Left lung (tissue), 10 donors: ENCODE data around the gene PRCP. TPM values are rescaled to one million over a fixed set of nuclear protein-coding genes. Genes with fewer than 3 reads are reported as not detected.

ENCODE experiments used
- ATAC-seq: fragments of 200-7000 bp; cut with Tn5 transposase; one replicate; pipeline ENCODE4 v1.9.1; 2020; ENCODE audit warnings: moderate library complexity
- DNase-seq, 4 donors: peaks; one replicate each; pipeline ENCODE4 v3.0.0-alpha.2; 2013 to 2020
- H3K27ac ChIP-seq, 2 donors: fragments of 200-600 bp; sonication (generic) in 1 of 2; one replicate each; pipeline versions ENCODE4 v1.5.0 to v1.8.0; 2020 to 2021
- H3K27me3 ChIP-seq, 2 donors: fragments of 200-600 bp; sonication (generic) in 1 of 2; one replicate each; pipeline versions ENCODE4 v1.5.0 to v1.8.0; 2020 to 2021
- H3K36me3 ChIP-seq, 2 donors: fragments of 200-600 bp; sonication (generic) in 1 of 2; one replicate each; pipeline versions ENCODE4 v1.5.0 to v1.8.0; 2020 to 2021
- H3K4me1 ChIP-seq, 2 donors: fragments of 200-600 bp; one replicate each; pipeline ENCODE4 v1.8.0; 2021
- H3K4me3 ChIP-seq, 2 donors: fragments of 200-600 bp; sonication (generic) in 1 of 2; one replicate each; pipeline versions ENCODE4 v1.5.0 to v1.8.0; 2020 to 2021; ENCODE audit warnings: mild to moderate bottlenecking in 1 of 2
- H3K9me3 ChIP-seq, 2 donors: fragments of 200-600 bp; sonication (generic) in 1 of 2; one replicate each; pipeline versions ENCODE4 v1.5.0 to v1.8.0; 2020 to 2021
- intact Hi-C, 2 donors: fragments of 100-400 bp; cut with DNase I; formaldehyde crosslinking; loops; one replicate each; pipeline versions ENCODE4 v1.11.2 to v1.14.2; 2022
- polyA plus RNA-seq, 6 donors: library from polyadenylated mRNA; unstranded; fragments of 120-200 nt; gene quantifications; one replicate each; pipeline ENCODE4 v1.2.1, GENCODE V29; 2013; ENCODE audit not compliant: insufficient read length in 6 of 6
- total RNA-seq, 2 donors: library from RNA; stranded (reverse); fragmentation: NEBNext Ultra II Directional; extraction: Animal tissue kit (Norgen Biotek cat#: 25700); gene quantifications; one replicate each; pipeline ENCODE4 v1.2.1, GENCODE V29; 2021
- TF ChIP-seq, protein P1 (sequence below), 2 donors: fragments of 200-600 bp; sonication (generic) in 1 of 2; IDR thresholded peaks; one replicate each; pipeline versions ENCODE4 v1.5.0 to v1.8.0; 2021; ENCODE audit warnings: antibody characterized with exemption in 2 of 2
- donor health status: DM: no; HTN: yes; CAD: no.
- donor health status: DM: no; HTN: no; CAD: no.

PRCP gene
- total and polyA plus RNA-seq, 8 donors = 82.4 to 261 (median 228) TPM

DNA sequence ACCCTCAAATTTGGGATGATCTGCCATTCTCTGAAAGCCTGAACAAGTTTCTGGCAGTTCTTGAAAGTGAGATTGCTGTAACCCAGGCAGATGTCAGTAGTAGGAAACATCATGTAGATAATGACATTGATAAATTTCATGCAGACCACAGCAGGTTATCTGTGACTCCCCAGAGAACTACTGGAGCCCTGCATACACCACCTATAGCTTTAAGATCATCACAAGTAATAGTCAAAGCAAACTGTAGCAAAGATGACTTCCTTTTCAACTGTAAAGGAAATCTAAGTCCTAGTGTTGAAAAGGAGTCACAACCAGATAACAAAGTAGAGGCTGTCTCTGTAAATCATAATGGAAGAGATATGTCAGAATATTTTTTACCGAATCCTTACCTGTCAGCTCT is 32.3 kb upstream of the PRCP start:
- H3K36me3 ChIP-seq = no peaks in the 10 kb centered on the region
- no peaks in the 10 kb centered on the region for H3K9me3 ChIP-seq
- H3K27ac ChIP-seq = no peak overlapping the region
- H3K27me3 ChIP-seq = no peaks in the 10 kb centered on the region
- no peaks in the 10 kb centered on the region for H3K4me1 ChIP-seq
- H3K4me3 ChIP-seq = no peak overlapping the region
- intact Hi-C loops = no loop called here
- TF ChIP-seq, protein P1, sequence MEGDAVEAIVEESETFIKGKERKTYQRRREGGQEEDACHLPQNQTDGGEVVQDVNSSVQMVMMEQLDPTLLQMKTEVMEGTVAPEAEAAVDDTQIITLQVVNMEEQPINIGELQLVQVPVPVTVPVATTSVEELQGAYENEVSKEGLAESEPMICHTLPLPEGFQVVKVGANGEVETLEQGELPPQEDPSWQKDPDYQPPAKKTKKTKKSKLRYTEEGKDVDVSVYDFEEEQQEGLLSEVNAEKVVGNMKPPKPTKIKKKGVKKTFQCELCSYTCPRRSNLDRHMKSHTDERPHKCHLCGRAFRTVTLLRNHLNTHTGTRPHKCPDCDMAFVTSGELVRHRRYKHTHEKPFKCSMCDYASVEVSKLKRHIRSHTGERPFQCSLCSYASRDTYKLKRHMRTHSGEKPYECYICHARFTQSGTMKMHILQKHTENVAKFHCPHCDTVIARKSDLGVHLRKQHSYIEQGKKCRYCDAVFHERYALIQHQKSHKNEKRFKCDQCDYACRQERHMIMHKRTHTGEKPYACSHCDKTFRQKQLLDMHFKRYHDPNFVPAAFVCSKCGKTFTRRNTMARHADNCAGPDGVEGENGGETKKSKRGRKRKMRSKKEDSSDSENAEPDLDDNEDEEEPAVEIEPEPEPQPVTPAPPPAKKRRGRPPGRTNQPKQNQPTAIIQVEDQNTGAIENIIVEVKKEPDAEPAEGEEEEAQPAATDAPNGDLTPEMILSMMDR (IDR thresholded peaks at IDR 0.05) = no peak
- ATAC-seq (no peak), DNase-seq (no peak)

DNA sequence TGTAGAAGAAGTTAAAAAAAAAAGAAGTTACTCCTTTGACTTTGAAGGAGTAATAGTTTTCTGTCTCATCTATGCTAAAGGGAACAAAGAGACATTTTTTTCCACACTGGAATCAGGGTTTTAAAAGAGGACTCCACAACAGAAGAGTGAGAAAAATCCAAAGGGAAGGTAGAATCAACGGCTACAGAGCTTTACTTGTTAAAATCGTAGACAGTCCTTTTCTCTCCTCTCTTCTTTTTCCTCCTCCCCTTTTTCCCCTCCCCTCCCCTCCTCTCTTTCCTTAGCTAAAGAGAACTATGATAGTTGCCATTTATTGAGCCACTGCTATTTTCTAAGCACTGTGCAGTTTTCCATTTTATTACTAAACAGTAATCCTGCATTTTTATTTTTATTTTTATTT is 30.5 kb upstream of the PRCP start:
- DNase-seq (no peak), ATAC-seq (no peak)
- H3K27me3 ChIP-seq = no peaks in the 10 kb centered on the region
- TF ChIP-seq, protein P1 (IDR thresholded peaks at IDR 0.05) = no peak
- intact Hi-C loops = no loop called here
- no peaks in the 10 kb centered on the region for H3K4me1 ChIP-seq
- H3K9me3 ChIP-seq = no peaks in the 10 kb centered on the region
- no peaks in the 10 kb centered on the region for H3K36me3 ChIP-seq
- H3K4me3 ChIP-seq = no peak overlapping the region
- H3K27ac ChIP-seq = no peak overlapping the region

DNA sequence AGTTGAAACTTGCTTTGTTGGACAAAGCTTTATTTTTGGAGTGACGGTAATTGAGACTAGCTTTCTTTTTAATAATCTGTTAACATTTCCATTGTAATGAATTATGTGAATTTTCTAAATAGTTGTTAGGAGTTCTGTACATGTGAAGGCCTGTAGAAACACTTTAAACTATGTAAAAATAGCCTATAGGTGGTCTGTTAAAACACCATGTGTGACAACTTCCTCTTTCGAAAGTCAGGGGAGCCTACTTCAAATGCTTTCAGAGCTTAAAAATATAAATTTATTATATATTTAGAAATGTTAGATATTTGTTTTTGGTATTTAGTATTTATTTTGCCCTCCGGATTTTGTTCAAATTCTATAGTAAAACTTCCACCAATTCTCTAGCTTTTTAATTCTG is 30.0 kb upstream of the PRCP start:
- DNase-seq (no peak), ATAC-seq (no peak)
- Histone ChIP-seq H3K27me3 (no peaks in the 10 kb centered on the region), H3K9me3 (no peaks in the 10 kb centered on the region), H3K4me1 (no peaks in the 10 kb centered on the region), H3K4me3 (no peak overlapping the region), H3K27ac (no peak overlapping the region), H3K36me3 (no peaks in the 10 kb centered on the region)
- TF ChIP-seq, protein P1 (IDR thresholded peaks at IDR 0.05) = no peak
- intact Hi-C loops = no loop called here

DNA sequence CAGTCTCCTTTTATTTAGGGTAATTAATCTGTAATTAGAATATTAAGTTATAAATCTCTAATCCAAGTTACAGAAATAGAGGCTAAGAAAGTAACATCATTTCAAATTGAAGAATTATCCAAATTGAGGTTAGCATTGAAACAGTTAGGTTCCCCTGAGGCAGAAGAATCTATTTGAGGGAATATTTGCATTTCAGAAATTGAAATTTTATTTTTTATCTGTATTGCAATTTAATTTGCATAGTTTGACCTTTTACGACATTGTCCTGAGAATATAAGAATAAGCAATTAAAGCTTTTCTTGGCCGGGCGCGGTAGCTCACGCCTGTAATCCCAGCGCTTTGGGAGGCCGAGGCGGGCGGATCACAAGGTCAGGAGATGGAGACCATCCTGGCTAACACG is 28.9 kb upstream of the PRCP start:
- Histone ChIP-seq H3K27ac (no peak overlapping the region), H3K4me1 (no peaks in the 10 kb centered on the region), H3K9me3 (no peaks in the 10 kb centered on the region), H3K36me3 (no peaks in the 10 kb centered on the region), H3K4me3 (no peak overlapping the region), H3K27me3 (no peaks in the 10 kb centered on the region)
- intact Hi-C loops = no loop called here
- ATAC-seq = no peak
- TF ChIP-seq, protein P1 (IDR thresholded peaks at IDR 0.05) = no peak
- DNase-seq = no peak

DNA sequence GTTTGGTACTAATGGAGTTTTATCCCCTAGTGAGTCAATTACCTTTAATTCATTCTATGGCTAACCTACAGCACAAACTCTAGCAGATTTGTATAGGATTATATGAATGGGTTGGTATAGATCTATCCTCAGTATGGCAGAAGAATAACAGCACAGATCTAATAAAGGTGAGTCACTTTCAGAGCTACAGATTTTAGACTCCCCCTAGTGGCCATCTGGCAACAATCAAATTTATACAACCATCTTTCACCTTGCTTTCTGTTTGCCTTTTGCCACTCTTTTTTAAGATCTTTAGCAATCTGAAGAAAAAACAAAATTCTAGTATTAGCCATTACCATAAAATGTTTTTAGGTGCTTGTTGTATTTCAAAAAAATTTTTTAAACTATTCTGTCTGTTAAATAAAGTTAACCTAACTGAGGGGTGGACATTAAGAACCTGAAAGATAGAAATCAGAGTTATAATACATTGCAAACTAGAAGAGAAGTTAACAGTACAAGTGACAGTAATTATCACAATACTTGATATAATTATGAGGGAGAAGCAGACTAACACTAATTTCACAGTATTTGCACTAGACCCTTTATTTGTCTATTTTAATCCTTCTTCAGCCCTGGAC is 27.1 kb upstream of the PRCP start:
- H3K9me3 ChIP-seq = no peaks in the 10 kb centered on the region
- intact Hi-C loops = no loop called here
- H3K36me3 ChIP-seq = no peaks in the 10 kb centered on the region
- ATAC-seq (peak; percentile 78), DNase-seq (peak in 2 of 4 donors; percentile 22 to 35)
- no peak overlapping the region for H3K4me3 ChIP-seq
- no peaks in the 10 kb centered on the region for H3K4me1 ChIP-seq
- TF ChIP-seq, protein P1 (IDR thresholded peaks at IDR 0.05) = peak; percentile 73 to 76
- H3K27me3 ChIP-seq = no peaks in the 10 kb centered on the region
- no peak overlapping the region for H3K27ac ChIP-seq
